ENCODE data around the gene SLC6A4.
"Not testable (repeated sequence)": the region's sequence is repeated elsewhere in the genome, so short reads cannot be mapped to it uniquely, and the experiment has no call there.

The SLC6A4 gene

DNA sequence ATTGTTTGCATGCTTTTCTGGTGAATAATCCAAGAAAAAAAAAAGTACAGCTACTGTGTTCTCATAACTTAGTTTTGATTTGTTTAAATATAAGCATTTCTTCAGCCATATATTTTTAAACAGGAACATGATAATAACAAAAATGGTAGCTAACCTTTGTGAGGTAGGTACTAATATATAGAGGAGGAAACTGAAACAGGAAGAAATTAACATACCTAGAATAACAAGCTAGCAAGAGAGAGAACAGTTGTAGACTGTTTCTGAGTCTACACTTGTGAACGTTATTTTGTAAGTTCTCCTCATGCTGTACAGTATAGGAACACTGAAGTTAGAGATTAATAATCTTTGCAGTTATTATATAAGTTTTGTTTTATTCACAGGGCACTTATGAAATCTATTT, 69.5 kb downstream of the SLC6A4 start:
- no peak for DNase-seq

GRCh38 chr17:30165147-30165546, 70.3 kb downstream of the SLC6A4 start:
- no peak for DNase-seq

DNA sequence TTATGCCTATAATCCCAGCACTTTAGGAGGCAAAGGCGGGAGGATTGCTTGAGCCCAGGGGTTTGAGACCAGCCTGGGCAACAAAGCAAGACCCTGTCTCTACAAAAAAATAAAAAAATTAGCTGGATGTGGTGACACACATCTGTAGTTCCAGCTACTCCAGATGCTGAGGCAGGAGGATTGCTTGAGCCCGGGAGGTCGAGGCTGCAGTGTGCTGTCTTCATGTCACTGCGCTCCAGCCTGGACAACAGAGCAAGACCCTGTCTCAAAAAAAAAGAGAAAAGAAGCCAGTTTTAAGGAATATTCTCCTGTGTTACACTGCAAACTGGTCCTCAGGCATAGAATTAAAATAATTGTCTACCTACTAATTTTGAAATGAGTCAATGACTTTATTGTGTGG, 71.0 kb downstream of the SLC6A4 start:
- DNase-seq = no peak

GRCh38 chr17:30161601-30162000, 73.9 kb downstream of the SLC6A4 start:
- DNase-seq = no peak

GRCh38 chr17:30160419-30161172, 74.9 kb downstream of the SLC6A4 start:
- no peak for DNase-seq

GRCh38 chr17:30158896-30159625, 76.4 kb downstream of the SLC6A4 start:
- DNase-seq = no peak

- DNase-seq = no peak
Measured at GRCh38 chr17:30155389-30155788, 80.1 kb downstream of the SLC6A4 start.

- no peak for DNase-seq
Measured at GRCh38 chr17:30153463-30153862, 82.0 kb downstream of the SLC6A4 start.

- no peak for DNase-seq
Measured at GRCh38 chr17:30151471-30151870, 84.0 kb downstream of the SLC6A4 start.

DNA sequence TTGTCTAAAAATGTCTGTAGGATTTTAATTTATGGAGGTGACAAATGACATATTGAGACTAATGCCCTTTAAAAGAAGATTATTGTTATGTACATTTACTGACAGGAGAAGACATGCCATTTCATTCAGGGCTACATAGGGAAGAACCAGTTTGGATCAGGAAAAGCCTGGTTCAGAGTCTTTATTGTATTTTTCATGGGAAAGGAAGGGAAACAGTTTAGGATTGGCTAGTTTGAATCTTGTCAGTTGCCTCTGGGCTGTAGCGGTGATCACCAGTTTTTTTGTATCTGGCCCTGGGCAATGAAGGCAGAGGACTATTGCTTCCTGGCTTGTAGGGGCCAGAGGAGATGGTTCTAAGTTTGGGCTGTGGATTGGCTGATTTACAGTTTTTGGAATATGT, 87.1 kb downstream of the SLC6A4 start:
- no peak for DNase-seq

GRCh38 chr17:30147860-30148259, 87.6 kb downstream of the SLC6A4 start:
- not testable (repeated sequence) for DNase-seq

All from NCI-H187 (cell line).